Measurements from ENCODE around the gene DNAJC17. TPM values are rescaled to one million over a fixed set of nuclear protein-coding genes. Genes with fewer than 3 reads are reported as not detected.
A peak's percentile ranks its signal among the peaks of the same experiment; 100 is the strongest.

DNAJC17 gene
- total RNA-seq, 1 donor = 14.8 TPM

GRCh38 chr15:40768521-40769273, 38.6 kb downstream of the DNAJC17 start:
- no peak for TF ChIP-seq CTCF (IDR thresholded peaks at IDR 0.05; ENCODE audit: extremely low read depth, low read depth, low read length)
- Histone ChIP-seq H3K27ac (ENCODE audit: low read depth, low read length) (no peak overlapping the region), H2AFZ (ENCODE audit: low read length) (no peak overlapping the region), H3K4me1 (ENCODE audit: insufficient read depth, low read length) (peaks cover 35% of the 10 kb centered on the region), H4K20me1 (ENCODE audit: insufficient read depth, low read length) (peaks cover 16% of the 10 kb centered on the region), H3K9me3 (ENCODE audit: low read depth, low read length) (no peaks in the 10 kb centered on the region), H3K36me3 (ENCODE audit: insufficient read depth, low read length) (peaks cover 28% of the 10 kb centered on the region), H3K4me3 (ENCODE audit: insufficient read depth, low read length) (no peak overlapping the region), H3K27me3 (ENCODE audit: insufficient read depth, low read length) (no peaks in the 10 kb centered on the region), H3K79me2 (ENCODE audit: insufficient read depth, low read length) (no peaks in the 10 kb centered on the region), H3K4me2 (ENCODE audit: insufficient read depth, low read length) (no peak overlapping the region)
- no peak for DNase-seq (ENCODE audit: insufficient read length, low spot score, missing footprints)

- Histone ChIP-seq H3K79me2 (ENCODE audit: insufficient read depth, low read length) (no peaks in the 10 kb centered on the region), H3K4me3 (ENCODE audit: insufficient read depth, low read length) (no peak overlapping the region), H3K27me3 (ENCODE audit: insufficient read depth, low read length) (no peaks in the 10 kb centered on the region), H2AFZ (ENCODE audit: low read length) (no peak overlapping the region), H4K20me1 (ENCODE audit: insufficient read depth, low read length) (peaks cover 16% of the 10 kb centered on the region), H3K9me3 (ENCODE audit: low read depth, low read length) (no peaks in the 10 kb centered on the region), H3K4me2 (ENCODE audit: insufficient read depth, low read length) (no peak overlapping the region), H3K27ac (ENCODE audit: low read depth, low read length) (no peak overlapping the region), H3K4me1 (ENCODE audit: insufficient read depth, low read length) (peaks cover 43% of the 10 kb centered on the region), H3K36me3 (ENCODE audit: insufficient read depth, low read length) (peaks cover 21% of the 10 kb centered on the region)
- no peak for DNase-seq (ENCODE audit: insufficient read length, low spot score, missing footprints)
- TF ChIP-seq CTCF (IDR thresholded peaks at IDR 0.05; ENCODE audit: extremely low read depth, low read depth, low read length) = no peak
Observed at GRCh38 chr15:40767838-40768500, 39.3 kb downstream of the DNAJC17 start.

- H3K36me3 ChIP-seq (ENCODE audit: insufficient read depth, low read length) = peaks cover 14% of the 10 kb centered on the region
- H3K4me3 ChIP-seq (ENCODE audit: insufficient read depth, low read length) = no peak overlapping the region
- H4K20me1 ChIP-seq (ENCODE audit: insufficient read depth, low read length) = peaks cover 12% of the 10 kb centered on the region
- peaks cover 43% of the 10 kb centered on the region for H3K4me1 ChIP-seq (ENCODE audit: insufficient read depth, low read length)
- no peaks in the 10 kb centered on the region for H3K79me2 ChIP-seq (ENCODE audit: insufficient read depth, low read length)
- no peak overlapping the region for H3K4me2 ChIP-seq (ENCODE audit: insufficient read depth, low read length)
- no peaks in the 10 kb centered on the region for H3K9me3 ChIP-seq (ENCODE audit: low read depth, low read length)
- no peak for TF ChIP-seq CTCF (IDR thresholded peaks at IDR 0.05; ENCODE audit: extremely low read depth, low read depth, low read length)
- H2AFZ ChIP-seq (ENCODE audit: low read length) = no peak overlapping the region
- peak; percentile 94 for DNase-seq (ENCODE audit: insufficient read length, low spot score, missing footprints)
- H3K27ac ChIP-seq (ENCODE audit: low read depth, low read length) = no peak overlapping the region
- H3K27me3 ChIP-seq (ENCODE audit: insufficient read depth, low read length) = no peaks in the 10 kb centered on the region
Observed at GRCh38 chr15:40766906-40767837, 40.1 kb downstream of the DNAJC17 start.

Data from osteoblast (primary cell).